Left lung (tissue), 10 donors: Measurements from ENCODE around the gene KCNT1. TPM values are rescaled to one million over a fixed set of nuclear protein-coding genes. Genes with fewer than 3 reads are reported as not detected.

Experiments
- ATAC-seq: fragments of 200-7000 bp; cut with Tn5 transposase; one replicate; pipeline ENCODE4 v1.9.1; 2020; ENCODE audit warnings: moderate library complexity
- DNase-seq, 4 donors: peaks; one replicate each; pipeline ENCODE4 v3.0.0-alpha.2; 2013 to 2020
- H3K27ac ChIP-seq, 2 donors: fragments of 200-600 bp; sonication (generic) in 1 of 2; one replicate each; pipeline versions ENCODE4 v1.5.0 to v1.8.0; 2020 to 2021
- H3K27me3 ChIP-seq, 2 donors: fragments of 200-600 bp; sonication (generic) in 1 of 2; one replicate each; pipeline versions ENCODE4 v1.5.0 to v1.8.0; 2020 to 2021
- H3K36me3 ChIP-seq, 2 donors: fragments of 200-600 bp; sonication (generic) in 1 of 2; one replicate each; pipeline versions ENCODE4 v1.5.0 to v1.8.0; 2020 to 2021
- H3K4me1 ChIP-seq, 2 donors: fragments of 200-600 bp; one replicate each; pipeline ENCODE4 v1.8.0; 2021
- H3K4me3 ChIP-seq, 2 donors: fragments of 200-600 bp; sonication (generic) in 1 of 2; one replicate each; pipeline versions ENCODE4 v1.5.0 to v1.8.0; 2020 to 2021; ENCODE audit warnings: mild to moderate bottlenecking in 1 of 2
- H3K9me3 ChIP-seq, 2 donors: fragments of 200-600 bp; sonication (generic) in 1 of 2; one replicate each; pipeline versions ENCODE4 v1.5.0 to v1.8.0; 2020 to 2021
- intact Hi-C, 2 donors: fragments of 100-400 bp; cut with DNase I; formaldehyde crosslinking; loops; one replicate each; pipeline versions ENCODE4 v1.11.2 to v1.14.2; 2022
- polyA plus RNA-seq, 6 donors: library from polyadenylated mRNA; unstranded; fragments of 120-200 nt; gene quantifications; one replicate each; pipeline ENCODE4 v1.2.1, GENCODE V29; 2013; ENCODE audit not compliant: insufficient read length in 6 of 6
- total RNA-seq, 2 donors: library from RNA; stranded (reverse); fragmentation: NEBNext Ultra II Directional; extraction: Animal tissue kit (Norgen Biotek cat#: 25700); gene quantifications; one replicate each; pipeline ENCODE4 v1.2.1, GENCODE V29; 2021
- TF ChIP-seq, protein P1 (sequence below), 2 donors: fragments of 200-600 bp; sonication (generic) in 1 of 2; IDR thresholded peaks; one replicate each; pipeline versions ENCODE4 v1.5.0 to v1.8.0; 2021; ENCODE audit warnings: antibody characterized with exemption in 2 of 2
- donor health status: DM: no; HTN: yes; CAD: no.
- donor health status: DM: no; HTN: no; CAD: no.

The KCNT1 gene
- total and polyA plus RNA-seq, 8 donors: 0.26 to 0.89 (median 0.41) TPM

DNA sequence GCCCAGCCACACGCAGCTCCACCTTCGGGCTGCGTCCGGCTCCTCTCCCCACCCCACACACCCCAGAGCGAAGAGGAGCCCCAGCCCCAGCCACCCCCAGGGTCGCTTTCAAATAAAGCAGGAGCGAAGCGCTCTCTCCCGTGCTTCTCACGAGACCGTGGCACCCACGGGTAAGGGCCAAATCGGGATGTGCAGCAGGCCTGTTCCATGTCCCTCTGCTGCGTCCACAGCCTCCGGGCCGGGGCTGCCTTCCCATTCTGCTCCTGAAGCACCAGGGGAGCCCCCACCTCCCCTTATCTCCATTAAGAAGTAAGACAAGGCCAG is 59.8 kb downstream of the KCNT1 start:
- Histone ChIP-seq H3K9me3 (peaks cover 0 to 19% of the 10 kb centered on the region in 2 donors), H3K27ac (no peak overlapping the region), H3K27me3 (peaks cover 0 to 13% of the 10 kb centered on the region in 2 donors), H3K36me3 (no peaks in the 10 kb centered on the region), H3K4me1 (no peaks in the 10 kb centered on the region), H3K4me3 (no peak overlapping the region)
- ATAC-seq: no peak
- DNase-seq: no peak
- TF ChIP-seq, protein P1, sequence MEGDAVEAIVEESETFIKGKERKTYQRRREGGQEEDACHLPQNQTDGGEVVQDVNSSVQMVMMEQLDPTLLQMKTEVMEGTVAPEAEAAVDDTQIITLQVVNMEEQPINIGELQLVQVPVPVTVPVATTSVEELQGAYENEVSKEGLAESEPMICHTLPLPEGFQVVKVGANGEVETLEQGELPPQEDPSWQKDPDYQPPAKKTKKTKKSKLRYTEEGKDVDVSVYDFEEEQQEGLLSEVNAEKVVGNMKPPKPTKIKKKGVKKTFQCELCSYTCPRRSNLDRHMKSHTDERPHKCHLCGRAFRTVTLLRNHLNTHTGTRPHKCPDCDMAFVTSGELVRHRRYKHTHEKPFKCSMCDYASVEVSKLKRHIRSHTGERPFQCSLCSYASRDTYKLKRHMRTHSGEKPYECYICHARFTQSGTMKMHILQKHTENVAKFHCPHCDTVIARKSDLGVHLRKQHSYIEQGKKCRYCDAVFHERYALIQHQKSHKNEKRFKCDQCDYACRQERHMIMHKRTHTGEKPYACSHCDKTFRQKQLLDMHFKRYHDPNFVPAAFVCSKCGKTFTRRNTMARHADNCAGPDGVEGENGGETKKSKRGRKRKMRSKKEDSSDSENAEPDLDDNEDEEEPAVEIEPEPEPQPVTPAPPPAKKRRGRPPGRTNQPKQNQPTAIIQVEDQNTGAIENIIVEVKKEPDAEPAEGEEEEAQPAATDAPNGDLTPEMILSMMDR (IDR thresholded peaks at IDR 0.05): no peak
- intact Hi-C loops: no loop called here

DNA sequence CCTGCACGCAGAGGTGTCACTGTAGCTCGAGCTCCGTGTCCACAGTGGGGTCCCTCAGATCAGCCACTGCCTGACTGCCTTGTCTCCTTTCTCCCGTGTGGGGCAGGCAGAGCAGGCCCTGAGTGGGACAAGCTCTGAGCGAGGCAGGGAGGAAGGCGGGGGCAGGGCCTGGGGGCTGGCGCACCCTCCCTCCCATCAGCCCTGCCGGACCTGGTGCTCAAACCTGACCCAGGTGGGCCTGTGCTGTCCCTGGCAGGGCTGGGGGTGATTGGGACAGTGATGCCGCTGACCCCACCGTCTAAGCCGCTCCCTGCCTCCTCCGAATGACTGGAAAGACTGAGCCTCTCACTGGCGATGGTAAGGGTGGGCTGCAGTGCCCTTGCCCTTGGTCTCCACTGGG is 60.9 kb downstream of the KCNT1 start:
- Histone ChIP-seq H3K27me3 (peaks cover 0 to 13% of the 10 kb centered on the region in 2 donors), H3K27ac (no peak overlapping the region), H3K4me3 (no peak overlapping the region), H3K36me3 (no peaks in the 10 kb centered on the region), H3K4me1 (no peaks in the 10 kb centered on the region), H3K9me3 (peaks cover 0 to 29% of the 10 kb centered on the region in 2 donors)
- intact Hi-C loops: no loop called here
- DNase-seq (no peak), ATAC-seq (no peak)
- TF ChIP-seq, protein P1 (IDR thresholded peaks at IDR 0.05): no peak

DNA sequence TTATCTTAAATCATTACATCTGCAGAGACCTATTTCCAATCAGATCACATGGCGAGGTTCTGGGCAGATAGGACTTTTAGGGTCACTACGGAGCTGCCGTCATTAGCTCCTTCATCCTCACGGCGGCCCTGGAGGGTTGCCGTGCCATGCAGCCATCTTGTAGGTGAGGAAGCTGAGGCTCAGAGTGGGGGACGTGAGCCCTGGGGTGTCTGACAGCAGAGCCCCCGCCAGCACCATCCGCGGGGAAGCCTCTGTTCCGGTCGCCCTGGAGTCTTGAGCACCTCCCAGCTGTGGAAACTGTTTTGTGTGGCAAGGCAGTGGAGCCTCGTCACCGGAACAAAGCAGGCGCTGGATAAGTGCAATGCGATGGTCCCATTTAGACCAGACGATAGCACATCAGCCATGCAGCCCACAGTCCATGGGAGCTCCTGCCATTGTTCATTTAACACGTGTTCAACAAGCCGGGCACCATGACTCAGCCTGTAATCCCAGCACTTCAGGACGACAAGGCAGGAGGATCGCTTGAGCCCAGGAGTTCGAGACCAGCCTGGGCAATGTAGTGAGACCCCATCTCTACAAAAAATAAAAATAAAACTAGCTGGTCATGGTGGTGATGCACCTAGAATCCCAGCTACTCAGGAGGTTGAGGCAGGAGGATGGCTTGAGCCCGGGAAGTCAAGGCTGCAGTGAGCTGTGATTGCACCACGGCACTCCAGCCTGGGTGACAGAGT is 61.9 kb downstream of the KCNT1 start:
- H3K27me3 ChIP-seq: peaks cover 0 to 13% of the 10 kb centered on the region in 2 donors
- ATAC-seq (no peak), DNase-seq (no peak)
- no peak overlapping the region for H3K4me3 ChIP-seq
- no peaks in the 10 kb centered on the region for H3K36me3 ChIP-seq
- peaks cover 0 to 29% of the 10 kb centered on the region in 2 donors for H3K9me3 ChIP-seq
- no peaks in the 10 kb centered on the region for H3K4me1 ChIP-seq
- TF ChIP-seq, protein P1 (IDR thresholded peaks at IDR 0.05): no peak
- H3K27ac ChIP-seq: no peak overlapping the region
- intact Hi-C loops: no loop called here

- ATAC-seq: no peak
- TF ChIP-seq, protein P1 (IDR thresholded peaks at IDR 0.05): no peak
- no peaks in the 10 kb centered on the region for H3K36me3 ChIP-seq
- H3K27ac ChIP-seq: no peak overlapping the region
- intact Hi-C loops: no loop called here
- no peaks in the 10 kb centered on the region for H3K4me1 ChIP-seq
- H3K9me3 ChIP-seq: peaks cover 0 to 29% of the 10 kb centered on the region in 2 donors
- peaks cover 0 to 15% of the 10 kb centered on the region in 2 donors for H3K27me3 ChIP-seq
- no peak overlapping the region for H3K4me3 ChIP-seq
- no peak for DNase-seq
Observed at GRCh38 chr9:135764731-135765130, 62.7 kb downstream of the KCNT1 start.

DNA sequence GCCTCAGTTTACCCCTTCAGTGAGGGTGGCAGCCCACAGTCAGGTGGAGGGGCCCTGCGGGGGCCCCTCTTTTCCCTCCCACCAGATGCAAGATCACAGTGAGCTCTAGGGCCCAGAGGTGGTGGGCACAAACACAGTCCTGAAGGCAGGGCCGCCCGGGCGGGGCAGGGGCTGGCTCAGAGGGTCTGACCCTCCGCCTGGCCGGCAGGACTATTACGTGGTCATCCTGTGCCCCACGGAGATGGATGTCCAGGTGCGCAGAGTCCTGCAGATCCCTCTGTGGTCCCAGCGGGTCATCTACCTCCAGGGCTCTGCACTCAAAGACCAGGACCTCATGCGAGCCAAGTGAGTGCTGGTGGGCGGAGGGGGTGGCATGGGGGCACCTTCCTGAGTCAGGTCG is 63.4 kb downstream of the KCNT1 start:
- DNase-seq: no peak
- TF ChIP-seq, protein P1 (IDR thresholded peaks at IDR 0.05): no peak
- Histone ChIP-seq H3K4me1 (no peaks in the 10 kb centered on the region), H3K36me3 (no peaks in the 10 kb centered on the region), H3K27me3 (peaks cover 0 to 15% of the 10 kb centered on the region in 2 donors), H3K27ac (no peak overlapping the region), H3K4me3 (no peak overlapping the region), H3K9me3 (peaks cover 0 to 29% of the 10 kb centered on the region in 2 donors)
- intact Hi-C loops: no loop called here
- ATAC-seq: no peak
